ENCODE data around the gene TEX44.

- no peak for TF ChIP-seq POLR2A (IDR thresholded peaks at IDR 0.05)
- no peak for TF ChIP-seq POLR2AphosphoS5 (IDR thresholded peaks at IDR 0.05)
- TF ChIP-seq CTCF (IDR thresholded peaks at IDR 0.05), result no peak
These were observed 42.5 kb downstream of the TEX44 start for GRCh38 chr2:231634951-231635875.

Data from breast epithelium (tissue), 3 donors.